DOHH2 (cell line): ENCODE results near the gene SHROOM2.

Experiments
- EZH2phosphoT487 ChIP-seq: fragments of 200-600 bp; sonication (generic); IDR thresholded peaks from 2 replicates; pipeline ENCODE4 v1.6.1; 2017; ENCODE audit warnings: borderline replicate concordance, mild to moderate bottlenecking, antibody characterized with exemption, low read length, moderate library complexity, mixed read lengths
- TF ChIP-seq, protein P1 (sequence below): fragments of 200-600 bp; sonication (generic); IDR thresholded peaks from one replicate; pipeline ENCODE4 v1.5.1; 2014; ENCODE audit warnings: antibody characterized with exemption, mild to moderate bottlenecking, low read depth, low read length; ENCODE audit not compliant: poor library complexity, severe bottlenecking

DNA sequence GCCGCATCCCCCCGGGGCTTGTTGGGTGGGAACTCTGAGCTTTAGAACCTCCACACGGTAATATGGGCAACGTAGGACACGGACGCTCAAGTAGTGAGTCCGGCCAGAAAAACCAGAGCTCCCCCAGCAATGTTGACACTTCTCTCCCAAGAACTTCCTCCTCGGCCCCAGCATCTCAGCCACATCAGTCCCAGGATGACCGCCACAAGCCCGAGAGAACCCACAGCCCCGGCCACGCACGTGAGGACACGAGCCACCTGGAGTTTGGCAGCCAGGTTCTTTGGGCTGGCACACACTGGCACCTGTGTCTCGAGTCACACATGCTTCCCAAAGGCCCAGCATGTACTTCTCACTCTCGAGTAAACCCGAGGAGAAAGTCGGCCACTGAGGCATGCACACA is 197.2 kb downstream of the SHROOM2 start:
- TF ChIP-seq, protein P1, sequence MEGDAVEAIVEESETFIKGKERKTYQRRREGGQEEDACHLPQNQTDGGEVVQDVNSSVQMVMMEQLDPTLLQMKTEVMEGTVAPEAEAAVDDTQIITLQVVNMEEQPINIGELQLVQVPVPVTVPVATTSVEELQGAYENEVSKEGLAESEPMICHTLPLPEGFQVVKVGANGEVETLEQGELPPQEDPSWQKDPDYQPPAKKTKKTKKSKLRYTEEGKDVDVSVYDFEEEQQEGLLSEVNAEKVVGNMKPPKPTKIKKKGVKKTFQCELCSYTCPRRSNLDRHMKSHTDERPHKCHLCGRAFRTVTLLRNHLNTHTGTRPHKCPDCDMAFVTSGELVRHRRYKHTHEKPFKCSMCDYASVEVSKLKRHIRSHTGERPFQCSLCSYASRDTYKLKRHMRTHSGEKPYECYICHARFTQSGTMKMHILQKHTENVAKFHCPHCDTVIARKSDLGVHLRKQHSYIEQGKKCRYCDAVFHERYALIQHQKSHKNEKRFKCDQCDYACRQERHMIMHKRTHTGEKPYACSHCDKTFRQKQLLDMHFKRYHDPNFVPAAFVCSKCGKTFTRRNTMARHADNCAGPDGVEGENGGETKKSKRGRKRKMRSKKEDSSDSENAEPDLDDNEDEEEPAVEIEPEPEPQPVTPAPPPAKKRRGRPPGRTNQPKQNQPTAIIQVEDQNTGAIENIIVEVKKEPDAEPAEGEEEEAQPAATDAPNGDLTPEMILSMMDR = no peak
- TF ChIP-seq EZH2phosphoT487 = no peak
